Neural cell (in vitro differentiated cells): Measurements from ENCODE around the gene MISP. TPM values are rescaled to one million over a fixed set of nuclear protein-coding genes. Genes with fewer than 3 reads are reported as not detected.

ENCODE experiments used
- REST ChIP-seq: IDR thresholded peaks from 2 replicates; pipeline ENCODE4 v1.6.1; 2012; ENCODE audit warnings: borderline replicate concordance
- polyA plus RNA-seq: library from polyadenylated mRNA; depleted of rRNA; stranded (reverse); fragments of >200 nt; gene quantifications from 2 replicates; pipeline ENCODE4 v1.2.3, GENCODE V29; 2014
- small RNA-seq, 3 experiments: library from RNA; depleted of rRNA; stranded (forward); fragments of <200 nt; gene quantifications; one replicate each; pipeline ENCODE3, GENCODE V24; 2012

The MISP gene
- polyA plus RNA-seq, 1 donor from 2014 or later = 0.98 TPM

GRCh38 chr19:813219-814151 is 62.6 kb downstream of the MISP start (continued):
- no peak for TF ChIP-seq REST

Small RNAs within 50 kb of the gene (small RNA-seq; reads per million reads assigned to genes)
- gene MIR3187 = 0 reads per million in 3 experiments

Other genes with a start within 250 kb of the MISP start
- gene TPGS1, start 243.6 kb upstream of the MISP start, polyA plus RNA-seq = 79.6 and 83.2 TPM in 2 replicates
- 155 and 172 TPM in 2 replicates for gene CDC34, start 219.4 kb upstream of the MISP start, polyA plus RNA-seq
- 0.38 and 0.72 TPM in 2 replicates for gene GZMM, start 207.1 kb upstream of the MISP start, polyA plus RNA-seq
- gene BSG, start 178.5 kb upstream of the MISP start, polyA plus RNA-seq = 209 and 214 TPM in 2 replicates
- 4.7 and 6.4 TPM in 2 replicates for gene HCN2, start 161.2 kb upstream of the MISP start, polyA plus RNA-seq
- 28.3 TPM in 2 replicates for gene POLRMT, start 117.6 kb upstream of the MISP start, polyA plus RNA-seq
- gene FGF22, start 111.2 kb upstream of the MISP start, polyA plus RNA-seq = 0.48 TPM in 1 of 2 replicates, not detected in the other
- 33.7 and 44.8 TPM in 2 replicates for gene RNF126, start 87.9 kb upstream of the MISP start, polyA plus RNA-seq
- gene FSTL3, start 74.7 kb upstream of the MISP start, polyA plus RNA-seq = 3.1 and 6.6 TPM in 2 replicates
- not detected in 2 replicates for gene PRSS57, start 55.7 kb upstream of the MISP start, polyA plus RNA-seq
- 74.8 and 87.3 TPM in 2 replicates for gene PALM, start 42.2 kb upstream of the MISP start, polyA plus RNA-seq
- 27.3 and 39.0 TPM in 2 replicates for gene PTBP1, start 46.3 kb downstream of the MISP start, polyA plus RNA-seq
- gene PLPPR3, start 70.8 kb downstream of the MISP start, polyA plus RNA-seq = 239 and 275 TPM in 2 replicates
- 1.0 and 1.1 TPM in 2 replicates for gene AZU1, start 76.7 kb downstream of the MISP start, polyA plus RNA-seq
- 0.54 TPM in 1 of 2 replicates, not detected in the other for gene PRTN3, start 89.9 kb downstream of the MISP start, polyA plus RNA-seq
- gene ELANE, start 101.2 kb downstream of the MISP start, polyA plus RNA-seq = not detected in 2 replicates
- 3.8 and 5.3 TPM in 2 replicates for gene CFD, start 108.6 kb downstream of the MISP start, polyA plus RNA-seq
- 13.3 and 17.0 TPM in 2 replicates for gene MED16, start 142.1 kb downstream of the MISP start, polyA plus RNA-seq
- not detected in 2 replicates for gene RNU6-9, start 142.4 kb downstream of the MISP start, polyA plus RNA-seq
- gene R3HDM4, start 162.1 kb downstream of the MISP start, polyA plus RNA-seq = 51.2 and 71.8 TPM in 2 replicates
- gene KISS1R, start 166.2 kb downstream of the MISP start, polyA plus RNA-seq = 0.76 and 5.4 TPM in 2 replicates
- 5.7 and 11.4 TPM in 2 replicates for gene ARID3A, start 174.9 kb downstream of the MISP start, polyA plus RNA-seq
- gene WDR18, start 233.2 kb downstream of the MISP start, polyA plus RNA-seq = 64.9 and 90.1 TPM in 2 replicates
- 0.46 and 5.0 TPM in 2 replicates for gene GRIN3B, start 249.3 kb downstream of the MISP start, polyA plus RNA-seq